ENCODE data around the gene UBE2I. TPM values are rescaled to one million over a fixed set of nuclear protein-coding genes. Genes with fewer than 3 reads are reported as not detected.

Gene UBE2I
- total and polyA plus RNA-seq, 2 of the 4 experiments (the other 2 are of a cell fraction) = 30.8 to 140 TPM

DNA sequence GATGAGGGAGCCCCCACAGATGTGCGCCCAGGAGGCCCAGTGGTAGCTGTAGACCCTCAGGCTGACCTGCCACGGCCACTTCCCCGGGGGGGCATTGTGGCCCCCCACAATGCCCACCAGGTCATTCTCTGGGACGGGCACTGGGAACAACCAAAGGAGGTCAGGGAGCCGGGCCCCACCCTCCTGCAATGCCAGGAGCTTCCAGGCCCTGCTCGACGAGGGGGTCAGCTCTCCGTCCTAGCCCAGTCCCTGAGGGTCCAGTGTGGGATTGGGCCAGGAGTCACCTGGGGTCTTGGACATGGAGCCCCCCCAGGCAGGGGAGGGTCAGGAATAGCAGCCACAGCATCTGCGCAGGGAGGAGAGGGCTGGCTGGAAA, 46.6 kb upstream of the UBE2I start:
- H3K27me3 ChIP-seq (ENCODE audit: control insufficient read depth, insufficient read depth, low read length) = peaks cover 45% of the 10 kb centered on the region
- ATAC-seq (ENCODE audit: low read depth) (no peak), DNase-seq (no peak)
- no peak overlapping the region for H2BK15ac ChIP-seq (ENCODE audit: low read depth, low read length)
- H4K20me1 ChIP-seq (ENCODE audit: insufficient read depth, low read length) = no peaks in the 10 kb centered on the region; the same call in 1 of the 2 replicates
- no peak overlapping the region for H2BK120ac ChIP-seq (ENCODE audit: low read depth, low read length)
- in situ Hi-C loops (cut with MboI; ENCODE audit: low sequenced_read_pairs) (no loop called here), intact Hi-C loops (cut with micrococcal nuclease) (no loop called here), dilution Hi-C loops (cut with HindIII; ENCODE audit: low sequenced_read_pairs, unreplicated experiment) (no loop called here)
- H4K91ac ChIP-seq (ENCODE audit: insufficient read depth, low read depth, low read length) = no peak overlapping the region
- WGBS, 2 experiments (ENCODE audit: extremely low coverage in 2 of 2, insufficient read length in 1 of 2) = 49% methylated on average over 3 of the region's 9 CpGs; no CpG with 5 or more reads in 1 of the 2 experiments
- no peak overlapping the region for H3K56ac ChIP-seq (ENCODE audit: extremely low read depth, insufficient read depth, low read length)
- H2BK5ac ChIP-seq (ENCODE audit: low read depth, low read length, poor library complexity, severe bottlenecking) = no peak overlapping the region
- TF ChIP-seq MXI1 (IDR thresholded peaks at IDR 0.05; ENCODE audit: borderline replicate concordance, low read depth, low read length) (no peak), MAZ (IDR thresholded peaks at IDR 0.05; ENCODE audit: borderline replicate concordance, low read depth, low read length) (no peak), BHLHE40 (IDR thresholded peaks at IDR 0.05; ENCODE audit: low read depth, low read length) (no peak), RFX5 (IDR thresholded peaks at IDR 0.05; ENCODE audit: low read depth, low read length) (no peak), CEBPB (IDR thresholded peaks at IDR 0.05; ENCODE audit: low read depth, low read length) (no peak), NFE2L2 (IDR thresholded peaks at IDR 0.05; ENCODE audit: low read depth, low read length) (no peak), POLR2A (IDR thresholded peaks at IDR 0.05; ENCODE audit: low read depth, low read length) (no peak), CHD1 (IDR thresholded peaks at IDR 0.05; ENCODE audit: low read depth, low read length) (no peak), RAD21 (IDR thresholded peaks at IDR 0.05; ENCODE audit: low read length) (no peak), SMC3 (IDR thresholded peaks at IDR 0.05; ENCODE audit: low read depth, low read length) (no peak), RCOR1 (IDR thresholded peaks at IDR 0.05; ENCODE audit: insufficient replicate concordance, low read length) (no peak), FOS (IDR thresholded peaks at IDR 0.05; ENCODE audit: low read depth, low read length) (no peak), MAFK (IDR thresholded peaks at IDR 0.05; ENCODE audit: low read depth, low read length) (no peak)
- TF ChIP-seq, protein P1, sequence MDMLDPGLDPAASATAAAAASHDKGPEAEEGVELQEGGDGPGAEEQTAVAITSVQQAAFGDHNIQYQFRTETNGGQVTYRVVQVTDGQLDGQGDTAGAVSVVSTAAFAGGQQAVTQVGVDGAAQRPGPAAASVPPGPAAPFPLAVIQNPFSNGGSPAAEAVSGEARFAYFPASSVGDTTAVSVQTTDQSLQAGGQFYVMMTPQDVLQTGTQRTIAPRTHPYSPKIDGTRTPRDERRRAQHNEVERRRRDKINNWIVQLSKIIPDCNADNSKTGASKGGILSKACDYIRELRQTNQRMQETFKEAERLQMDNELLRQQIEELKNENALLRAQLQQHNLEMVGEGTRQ (IDR thresholded peaks at IDR 0.05; ENCODE audit: low read depth, low read length) = no peak
- TF ChIP-seq, protein P2, sequence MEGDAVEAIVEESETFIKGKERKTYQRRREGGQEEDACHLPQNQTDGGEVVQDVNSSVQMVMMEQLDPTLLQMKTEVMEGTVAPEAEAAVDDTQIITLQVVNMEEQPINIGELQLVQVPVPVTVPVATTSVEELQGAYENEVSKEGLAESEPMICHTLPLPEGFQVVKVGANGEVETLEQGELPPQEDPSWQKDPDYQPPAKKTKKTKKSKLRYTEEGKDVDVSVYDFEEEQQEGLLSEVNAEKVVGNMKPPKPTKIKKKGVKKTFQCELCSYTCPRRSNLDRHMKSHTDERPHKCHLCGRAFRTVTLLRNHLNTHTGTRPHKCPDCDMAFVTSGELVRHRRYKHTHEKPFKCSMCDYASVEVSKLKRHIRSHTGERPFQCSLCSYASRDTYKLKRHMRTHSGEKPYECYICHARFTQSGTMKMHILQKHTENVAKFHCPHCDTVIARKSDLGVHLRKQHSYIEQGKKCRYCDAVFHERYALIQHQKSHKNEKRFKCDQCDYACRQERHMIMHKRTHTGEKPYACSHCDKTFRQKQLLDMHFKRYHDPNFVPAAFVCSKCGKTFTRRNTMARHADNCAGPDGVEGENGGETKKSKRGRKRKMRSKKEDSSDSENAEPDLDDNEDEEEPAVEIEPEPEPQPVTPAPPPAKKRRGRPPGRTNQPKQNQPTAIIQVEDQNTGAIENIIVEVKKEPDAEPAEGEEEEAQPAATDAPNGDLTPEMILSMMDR (conservative IDR thresholded peaks at IDR 0.05; ENCODE audit: low read depth, low read length) = no peak
- TF ChIP-seq, protein P3, sequence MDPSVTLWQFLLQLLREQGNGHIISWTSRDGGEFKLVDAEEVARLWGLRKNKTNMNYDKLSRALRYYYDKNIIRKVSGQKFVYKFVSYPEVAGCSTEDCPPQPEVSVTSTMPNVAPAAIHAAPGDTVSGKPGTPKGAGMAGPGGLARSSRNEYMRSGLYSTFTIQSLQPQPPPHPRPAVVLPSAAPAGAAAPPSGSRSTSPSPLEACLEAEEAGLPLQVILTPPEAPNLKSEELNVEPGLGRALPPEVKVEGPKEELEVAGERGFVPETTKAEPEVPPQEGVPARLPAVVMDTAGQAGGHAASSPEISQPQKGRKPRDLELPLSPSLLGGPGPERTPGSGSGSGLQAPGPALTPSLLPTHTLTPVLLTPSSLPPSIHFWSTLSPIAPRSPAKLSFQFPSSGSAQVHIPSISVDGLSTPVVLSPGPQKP (IDR thresholded peaks at IDR 0.05; ENCODE audit: borderline replicate concordance, low read depth, low read length) = no peak
- no peaks in the 10 kb centered on the region for H3K79me1 ChIP-seq (ENCODE audit: low read depth in 1 of 2, low read length in 2 of 2)
- H3K14ac ChIP-seq (replicated peaks; ENCODE audit: low read depth, low read length) = no peak overlapping the region
- no peak overlapping the region for H3K4ac ChIP-seq (ENCODE audit: low read depth, low read length)
- POLR2A ChIA-PET (ENCODE audit: unreplicated experiment) = no interaction called here
- no peak overlapping the region for H3K4me2 ChIP-seq (ENCODE audit: low read depth, low read length)
- no peaks in the 10 kb centered on the region for H3K9me3 ChIP-seq (ENCODE audit: control insufficient read depth, insufficient read depth, low read length)
- no peak overlapping the region for H3K23ac ChIP-seq (ENCODE audit: low read depth, low read length)
- no peak overlapping the region for H3K4me3 ChIP-seq (ENCODE audit: insufficient read depth, low read depth, low read length)
- H2BK20ac ChIP-seq (ENCODE audit: low read depth, low read length) = no peak overlapping the region
- H4K8ac ChIP-seq (ENCODE audit: low read depth in 2 of 2, low read length in 2 of 2) = no peak overlapping the region
- no peak overlapping the region for H3K27ac ChIP-seq (ENCODE audit: insufficient read depth, low read length)
- no peak overlapping the region for H3K18ac ChIP-seq (ENCODE audit: low read depth, low read length)
- H3K9me1 ChIP-seq (ENCODE audit: insufficient read depth, low read length) = peaks cover 4% of the 10 kb centered on the region; the same call in 1 of the 2 replicates
- H4K5ac ChIP-seq (ENCODE audit: low read depth, low read length) = no peak overlapping the region
- CTCF ChIA-PET = no interaction called here
- H2AK9ac ChIP-seq (replicated peaks; ENCODE audit: low read depth, low read length, poor library complexity) = no peak overlapping the region
- no peaks in the 10 kb centered on the region for H3K36me3 ChIP-seq (ENCODE audit: control insufficient read depth, insufficient read depth, low read length)
- BruUV-seq (replicated peaks) = no TSS peak
- H3K9ac ChIP-seq (ENCODE audit: low read depth, low read length) = no peak overlapping the region
- no peak overlapping the region for H2AK5ac ChIP-seq (ENCODE audit: low read depth, low read length)
- no peaks in the 10 kb centered on the region for H3K4me1 ChIP-seq (ENCODE audit: control insufficient read depth, insufficient read depth, low read length)
- no peak overlapping the region for H2AFZ ChIP-seq (replicated peaks; ENCODE audit: low read length, poor library complexity)
